Activated CD8-positive, alpha-beta T cell treated with anti-CD3 and anti-CD28 coated beads for 36 hours (primary cell): ENCODE data around the gene PCDH9. TPM values are rescaled to one million over a fixed set of nuclear protein-coding genes. Genes with fewer than 3 reads are reported as not detected.

ENCODE experiments used
- ATAC-seq: fragments of 200-7000 bp; cut with Tn5 transposase; one replicate; pipeline ENCODE4 v1.10.0; 2021; ENCODE audit warnings: mild to moderate bottlenecking, moderate library complexity
- CTCF ChIA-PET: fragments of 350-600 bp; sonication (Branson Sonifier 250); formaldehyde crosslinking; loops from one replicate; lab custom pipeline; 2021; ENCODE audit warnings: antibody characterized with exemption; lab: Charles Lee
- POLR2A ChIA-PET: fragments of 350-600 bp; sonication (Branson Sonifier 250); formaldehyde crosslinking; loops from one replicate; lab custom pipeline; 2021; ENCODE audit warnings: antibody characterized with exemption; lab: Charles Lee
- DNase-seq: peaks from one replicate; pipeline ENCODE4 v3.0.0-alpha.2; 2020
- H3K27ac Mint-ChIP-seq: one replicate; pipeline ENCODE4 v1.8.0; 2021; ENCODE audit warnings: mild to moderate bottlenecking, mixed read lengths
- H3K27me3 Mint-ChIP-seq: one replicate; pipeline ENCODE4 v1.8.0; 2021; ENCODE audit warnings: mixed read lengths
- H3K36me3 Mint-ChIP-seq: one replicate; pipeline ENCODE4 v1.8.0; 2021; ENCODE audit warnings: low read depth, mixed read lengths
- H3K4me1 Mint-ChIP-seq: one replicate; pipeline ENCODE4 v1.8.0; 2021; ENCODE audit warnings: low read depth, mixed read lengths
- H3K4me3 Mint-ChIP-seq: one replicate; pipeline ENCODE4 v1.8.0; 2021; ENCODE audit warnings: mild to moderate bottlenecking, moderate library complexity, mixed read lengths
- H3K9me3 Mint-ChIP-seq: one replicate; pipeline ENCODE4 v1.8.0; 2021; ENCODE audit warnings: mixed read lengths
- CTCF ChIP-seq: fragments of 200-600 bp; IDR thresholded peaks from one replicate; pipeline ENCODE4 v1.8.0; 2022; ENCODE audit warnings: antibody characterized with exemption, mild to moderate bottlenecking
- intact Hi-C: fragments of 100-400 bp; cut with micrococcal nuclease; formaldehyde crosslinking; loops from one replicate; pipeline ENCODE4 v1.10.0; 2022
- total RNA-seq, 2 experiments: library from RNA; stranded (reverse); gene quantifications; one replicate each; pipeline ENCODE4 v1.2.3, GENCODE V29; 2021

PCDH9 gene
- total RNA-seq, result under 1 TPM; 0.04 to 0.14 TPM

GRCh38 chr13:67229481-67230403 lies at the start of gene PCDH9:
Gene PCDH9, minus strand, starts transcription at chr13:67230336. Its CDS starts 1,896 bp downstream, at chr13:67228440.
- Mint-ChIP-seq H3K27me3 (peaks cover 14% of the 10 kb centered on the region), H3K27ac (no peak within 1 kb of the TSS), H3K4me3 (no peak within 1 kb of the TSS), H3K4me1 (peaks cover 4% of the 10 kb centered on the region), H3K36me3 (no peaks in the 10 kb centered on the region), H3K9me3 (no peaks in the 10 kb centered on the region)
- DNase-seq, result peak; percentile 4
- intact Hi-C loops, result no loop called here
- CTCF ChIA-PET, result interaction anchor here (1.6 kb wide), 2 partner anchors 9 to 12 kb away, joined by 6 to 7 read pairs; no protein-coding TSS in a partner anchor
- TF ChIP-seq CTCF, result no peak
- POLR2A ChIA-PET, result interaction anchor here (1.0 kb wide), 1 partner anchor 12 kb away, joined by 4 read pairs; no protein-coding TSS in a partner anchor
- ATAC-seq, result peak; percentile 4

GRCh38 chr13:67278235-67278634 lies 48.1 kb upstream of the PCDH9 start:
- intact Hi-C loops, result no loop called here
- no peaks in the 10 kb centered on the region for H3K4me1 Mint-ChIP-seq
- DNase-seq (no peak), ATAC-seq (no peak)
- H3K9me3 Mint-ChIP-seq, result no peaks in the 10 kb centered on the region
- H3K36me3 Mint-ChIP-seq, result no peaks in the 10 kb centered on the region
- ChIA-PET POLR2A (no interaction called here), CTCF (no interaction called here)
- no peak overlapping the region for H3K4me3 Mint-ChIP-seq
- no peak overlapping the region for H3K27ac Mint-ChIP-seq
- H3K27me3 Mint-ChIP-seq, result no peaks in the 10 kb centered on the region
- no peak for TF ChIP-seq CTCF

- TF ChIP-seq CTCF, result no peak
- Mint-ChIP-seq H3K27me3 (no peaks in the 10 kb centered on the region), H3K4me3 (no peak overlapping the region), H3K36me3 (no peaks in the 10 kb centered on the region), H3K9me3 (no peaks in the 10 kb centered on the region), H3K4me1 (no peaks in the 10 kb centered on the region), H3K27ac (no peak overlapping the region)
- POLR2A ChIA-PET, result no interaction called here
- DNase-seq (no peak), ATAC-seq (no peak)
- CTCF ChIA-PET, result no interaction called here
- intact Hi-C loops, result no loop called here
Measured at GRCh38 chr13:67277581-67277980, 47.4 kb upstream of the PCDH9 start.

- intact Hi-C loops, result no loop called here
- Mint-ChIP-seq H3K36me3 (no peaks in the 10 kb centered on the region), H3K4me1 (no peaks in the 10 kb centered on the region), H3K27ac (no peak overlapping the region), H3K9me3 (no peaks in the 10 kb centered on the region), H3K27me3 (no peaks in the 10 kb centered on the region), H3K4me3 (no peak overlapping the region)
- no peak for TF ChIP-seq CTCF
- ATAC-seq (no peak), DNase-seq (no peak)
- CTCF ChIA-PET, result no interaction called here
- POLR2A ChIA-PET, result interaction anchor here (0.6 kb wide), 1 partner anchor 159 kb away, joined by 3 read pairs; no protein-coding TSS in a partner anchor
Measured at GRCh38 chr13:67275351-67275960, 45.3 kb upstream of the PCDH9 start.

GRCh38 chr13:67273001-67273400 lies 42.9 kb upstream of the PCDH9 start:
- Mint-ChIP-seq H3K4me1 (no peaks in the 10 kb centered on the region), H3K36me3 (no peaks in the 10 kb centered on the region), H3K27ac (no peak overlapping the region), H3K27me3 (no peaks in the 10 kb centered on the region), H3K4me3 (no peak overlapping the region), H3K9me3 (no peaks in the 10 kb centered on the region)
- ChIA-PET CTCF (no interaction called here), POLR2A (no interaction called here)
- DNase-seq, result no peak
- intact Hi-C loops, result no loop called here
- no peak for TF ChIP-seq CTCF
- no peak for ATAC-seq
